PFSK-1 (cell line): ENCODE data around the gene B3GALT6.

Source experiments
- FOXP2 ChIP-seq: optimal IDR thresholded peaks from 2 replicates; pipeline ENCODE3; 2011; ENCODE audit warnings: borderline replicate concordance, control low read depth, inconsistent platforms; ENCODE audit not compliant: insufficient read depth; ENCODE audit errors: extremely low read length, extremely low read depth
- POLR2AphosphoS5 ChIP-seq: IDR thresholded peaks from 2 replicates; pipeline ENCODE4 v1.6.1; 2012; ENCODE audit warnings: low read depth, mild to moderate bottlenecking, control low read depth, low read length, moderate library complexity
- SIN3A ChIP-seq: IDR thresholded peaks from 2 replicates; pipeline ENCODE4 v1.6.1; 2012; ENCODE audit warnings: mild to moderate bottlenecking, low read length, moderate library complexity, borderline replicate concordance; ENCODE audit not compliant: insufficient read depth
- TAF1 ChIP-seq: IDR thresholded peaks from 2 replicates; pipeline ENCODE4 v1.6.1; 2012; ENCODE audit warnings: low read length, control low read depth, borderline replicate concordance; ENCODE audit not compliant: insufficient read depth
- TF ChIP-seq, protein P1 (sequence below), 2 experiments: IDR thresholded peaks; 2 replicates each; pipeline versions ENCODE4 v1.6.1 to v1.8.0; 2011 to 2012; ENCODE audit warnings: low read depth in 2 of 2, low read length in 2 of 2, control low read depth in 1 of 2, inconsistent platforms in 1 of 2, mild to moderate bottlenecking in 1 of 2, moderate library complexity in 1 of 2; ENCODE audit not compliant: insufficient read depth in 1 of 2

B3GALT6 gene

DNA sequence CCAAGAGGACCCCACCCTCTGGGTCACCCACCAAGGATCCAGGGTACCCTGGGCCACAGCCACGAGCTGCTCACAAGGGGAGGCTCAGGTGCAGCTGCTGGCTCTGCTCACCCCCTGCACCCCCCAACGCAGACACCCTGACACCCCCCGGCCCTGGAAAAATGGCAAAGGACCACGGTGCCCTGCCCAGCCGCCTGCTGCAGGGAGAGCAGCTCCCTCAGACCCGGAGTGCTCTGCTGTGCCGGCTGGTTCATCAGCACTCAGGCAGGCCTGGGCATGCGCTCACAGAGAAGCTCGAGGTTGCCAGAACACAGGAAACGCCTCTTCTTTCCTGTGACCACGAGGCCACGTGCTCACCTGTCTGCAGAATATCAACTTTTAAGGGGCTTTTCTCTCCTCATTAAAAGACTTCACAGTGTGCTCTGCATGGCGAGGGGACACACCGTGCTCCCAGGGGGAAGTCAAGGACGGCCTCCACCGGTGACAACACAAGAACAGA lies 18.8 kb downstream of the B3GALT6 start:
- TF ChIP-seq TAF1 = no peak
- no peak for TF ChIP-seq FOXP2
- TF ChIP-seq, protein P1, sequence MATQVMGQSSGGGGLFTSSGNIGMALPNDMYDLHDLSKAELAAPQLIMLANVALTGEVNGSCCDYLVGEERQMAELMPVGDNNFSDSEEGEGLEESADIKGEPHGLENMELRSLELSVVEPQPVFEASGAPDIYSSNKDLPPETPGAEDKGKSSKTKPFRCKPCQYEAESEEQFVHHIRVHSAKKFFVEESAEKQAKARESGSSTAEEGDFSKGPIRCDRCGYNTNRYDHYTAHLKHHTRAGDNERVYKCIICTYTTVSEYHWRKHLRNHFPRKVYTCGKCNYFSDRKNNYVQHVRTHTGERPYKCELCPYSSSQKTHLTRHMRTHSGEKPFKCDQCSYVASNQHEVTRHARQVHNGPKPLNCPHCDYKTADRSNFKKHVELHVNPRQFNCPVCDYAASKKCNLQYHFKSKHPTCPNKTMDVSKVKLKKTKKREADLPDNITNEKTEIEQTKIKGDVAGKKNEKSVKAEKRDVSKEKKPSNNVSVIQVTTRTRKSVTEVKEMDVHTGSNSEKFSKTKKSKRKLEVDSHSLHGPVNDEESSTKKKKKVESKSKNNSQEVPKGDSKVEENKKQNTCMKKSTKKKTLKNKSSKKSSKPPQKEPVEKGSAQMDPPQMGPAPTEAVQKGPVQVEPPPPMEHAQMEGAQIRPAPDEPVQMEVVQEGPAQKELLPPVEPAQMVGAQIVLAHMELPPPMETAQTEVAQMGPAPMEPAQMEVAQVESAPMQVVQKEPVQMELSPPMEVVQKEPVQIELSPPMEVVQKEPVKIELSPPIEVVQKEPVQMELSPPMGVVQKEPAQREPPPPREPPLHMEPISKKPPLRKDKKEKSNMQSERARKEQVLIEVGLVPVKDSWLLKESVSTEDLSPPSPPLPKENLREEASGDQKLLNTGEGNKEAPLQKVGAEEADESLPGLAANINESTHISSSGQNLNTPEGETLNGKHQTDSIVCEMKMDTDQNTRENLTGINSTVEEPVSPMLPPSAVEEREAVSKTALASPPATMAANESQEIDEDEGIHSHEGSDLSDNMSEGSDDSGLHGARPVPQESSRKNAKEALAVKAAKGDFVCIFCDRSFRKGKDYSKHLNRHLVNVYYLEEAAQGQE (IDR thresholded peaks at IDR 0.05; ENCODE audit: insufficient read depth in 1 of 2, low read depth in 2 of 2, low read length in 2 of 2) = no peak
- TF ChIP-seq SIN3A = no peak
- no peak for TF ChIP-seq POLR2AphosphoS5

GRCh38 chr1:1253314-1253713 lies 21.3 kb downstream of the B3GALT6 start:
- TF ChIP-seq FOXP2 (no peak), POLR2AphosphoS5 (no peak), SIN3A (no peak), TAF1 (no peak)
- TF ChIP-seq, protein P1 (IDR thresholded peaks at IDR 0.05; ENCODE audit: insufficient read depth in 1 of 2, low read depth in 2 of 2, low read length in 2 of 2) = no peak

GRCh38 chr1:1253972-1254666 lies 22.1 kb downstream of the B3GALT6 start:
- TF ChIP-seq FOXP2 (no peak), POLR2AphosphoS5 (no peak), TAF1 (no peak), SIN3A (no peak)
- TF ChIP-seq, protein P1 (IDR thresholded peaks at IDR 0.05; ENCODE audit: insufficient read depth in 1 of 2, low read depth in 2 of 2, low read length in 2 of 2) = no peak

- no peak for TF ChIP-seq POLR2AphosphoS5
- TF ChIP-seq SIN3A = no peak
- no peak for TF ChIP-seq TAF1
- TF ChIP-seq FOXP2 = no peak
Observed at GRCh38 chr1:1254667-1254998, 22.6 kb downstream of the B3GALT6 start.

- no peak for TF ChIP-seq SIN3A
- TF ChIP-seq FOXP2 = no peak
- TF ChIP-seq, protein P1 (IDR thresholded peaks at IDR 0.05; ENCODE audit: insufficient read depth in 1 of 2, low read depth in 2 of 2, low read length in 2 of 2) = no peak
- no peak for TF ChIP-seq TAF1
- no peak for TF ChIP-seq POLR2AphosphoS5
Observed at GRCh38 chr1:1255078-1255477, 23.0 kb downstream of the B3GALT6 start.
